ENCODE measurements around the gene ERICH2. TPM values are rescaled to one million over a fixed set of nuclear protein-coding genes. Genes with fewer than 3 reads are reported as not detected.

ERICH2 gene
- total and polyA plus RNA-seq, 2 experiments from 2014 or later: 3.5 TPM; not detected in 1

DNA sequence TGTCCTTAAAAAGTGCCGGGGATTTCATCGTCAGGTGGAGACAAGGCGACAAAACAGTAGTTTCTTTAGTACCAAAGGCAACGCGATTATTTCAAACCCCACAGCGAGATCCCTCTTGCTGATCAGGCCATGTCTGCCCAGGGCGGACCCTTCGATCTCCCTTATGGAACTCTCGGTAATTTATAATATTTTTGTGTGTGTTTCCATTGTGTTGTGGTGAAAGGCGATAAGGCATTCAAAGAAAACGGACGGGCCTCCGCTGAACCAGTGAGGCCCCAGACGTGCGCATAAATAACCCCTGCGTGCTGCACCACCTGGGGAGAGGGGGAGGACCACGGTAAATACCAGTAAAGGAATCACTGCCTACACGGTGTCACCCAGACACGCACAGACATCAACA is 45.1 kb downstream of the ERICH2 start:
- peak; percentile 0; the same call in 2 of the 3 replicates for ATAC-seq
- H3K4me3 ChIP-seq: peak overlapping the region; percentile 63

More for the DNA sequence above, 45.1 kb downstream of the ERICH2 start:
- no peak overlapping the region for H3K27ac Mint-ChIP-seq
- no peaks in the 10 kb centered on the region for H3K79me2 ChIP-seq (replicated peaks; ENCODE audit: insufficient read depth)
- peak overlapping the region; percentile 77 for H3K4me3 Mint-ChIP-seq
- no peak overlapping the region for H3K27ac ChIP-seq (ENCODE audit: low read depth)
- peaks cover 47% of the 10 kb centered on the region for H3K4me1 ChIP-seq (ENCODE audit: insufficient read depth)
- peaks cover 10% of the 10 kb centered on the region; the same call in 1 of the 2 replicates for H4K20me1 ChIP-seq (replicated peaks; ENCODE audit: insufficient read depth)
- H2AFZ ChIP-seq: peak overlapping the region; percentile 93
- peaks cover 79% of the 10 kb centered on the region for H3K27me3 Mint-ChIP-seq (ENCODE audit: insufficient read depth, low read depth, poor library complexity)
- no peaks in the 10 kb centered on the region; the same call in 2 of the 3 replicates for H3K36me3 Mint-ChIP-seq (ENCODE audit: low read depth)
- peaks cover 76% of the 10 kb centered on the region for H3K27me3 ChIP-seq (ENCODE audit: insufficient read depth)
- H3F3A ChIP-seq (replicated peaks; ENCODE audit: low read depth): peaks cover 7% of the 10 kb centered on the region
- no peaks in the 10 kb centered on the region for H3K9me2 ChIP-seq (ENCODE audit: insufficient read depth)
- DNase-seq (ENCODE audit: low spot score): no peak
- TF ChIP-seq, protein P1, sequence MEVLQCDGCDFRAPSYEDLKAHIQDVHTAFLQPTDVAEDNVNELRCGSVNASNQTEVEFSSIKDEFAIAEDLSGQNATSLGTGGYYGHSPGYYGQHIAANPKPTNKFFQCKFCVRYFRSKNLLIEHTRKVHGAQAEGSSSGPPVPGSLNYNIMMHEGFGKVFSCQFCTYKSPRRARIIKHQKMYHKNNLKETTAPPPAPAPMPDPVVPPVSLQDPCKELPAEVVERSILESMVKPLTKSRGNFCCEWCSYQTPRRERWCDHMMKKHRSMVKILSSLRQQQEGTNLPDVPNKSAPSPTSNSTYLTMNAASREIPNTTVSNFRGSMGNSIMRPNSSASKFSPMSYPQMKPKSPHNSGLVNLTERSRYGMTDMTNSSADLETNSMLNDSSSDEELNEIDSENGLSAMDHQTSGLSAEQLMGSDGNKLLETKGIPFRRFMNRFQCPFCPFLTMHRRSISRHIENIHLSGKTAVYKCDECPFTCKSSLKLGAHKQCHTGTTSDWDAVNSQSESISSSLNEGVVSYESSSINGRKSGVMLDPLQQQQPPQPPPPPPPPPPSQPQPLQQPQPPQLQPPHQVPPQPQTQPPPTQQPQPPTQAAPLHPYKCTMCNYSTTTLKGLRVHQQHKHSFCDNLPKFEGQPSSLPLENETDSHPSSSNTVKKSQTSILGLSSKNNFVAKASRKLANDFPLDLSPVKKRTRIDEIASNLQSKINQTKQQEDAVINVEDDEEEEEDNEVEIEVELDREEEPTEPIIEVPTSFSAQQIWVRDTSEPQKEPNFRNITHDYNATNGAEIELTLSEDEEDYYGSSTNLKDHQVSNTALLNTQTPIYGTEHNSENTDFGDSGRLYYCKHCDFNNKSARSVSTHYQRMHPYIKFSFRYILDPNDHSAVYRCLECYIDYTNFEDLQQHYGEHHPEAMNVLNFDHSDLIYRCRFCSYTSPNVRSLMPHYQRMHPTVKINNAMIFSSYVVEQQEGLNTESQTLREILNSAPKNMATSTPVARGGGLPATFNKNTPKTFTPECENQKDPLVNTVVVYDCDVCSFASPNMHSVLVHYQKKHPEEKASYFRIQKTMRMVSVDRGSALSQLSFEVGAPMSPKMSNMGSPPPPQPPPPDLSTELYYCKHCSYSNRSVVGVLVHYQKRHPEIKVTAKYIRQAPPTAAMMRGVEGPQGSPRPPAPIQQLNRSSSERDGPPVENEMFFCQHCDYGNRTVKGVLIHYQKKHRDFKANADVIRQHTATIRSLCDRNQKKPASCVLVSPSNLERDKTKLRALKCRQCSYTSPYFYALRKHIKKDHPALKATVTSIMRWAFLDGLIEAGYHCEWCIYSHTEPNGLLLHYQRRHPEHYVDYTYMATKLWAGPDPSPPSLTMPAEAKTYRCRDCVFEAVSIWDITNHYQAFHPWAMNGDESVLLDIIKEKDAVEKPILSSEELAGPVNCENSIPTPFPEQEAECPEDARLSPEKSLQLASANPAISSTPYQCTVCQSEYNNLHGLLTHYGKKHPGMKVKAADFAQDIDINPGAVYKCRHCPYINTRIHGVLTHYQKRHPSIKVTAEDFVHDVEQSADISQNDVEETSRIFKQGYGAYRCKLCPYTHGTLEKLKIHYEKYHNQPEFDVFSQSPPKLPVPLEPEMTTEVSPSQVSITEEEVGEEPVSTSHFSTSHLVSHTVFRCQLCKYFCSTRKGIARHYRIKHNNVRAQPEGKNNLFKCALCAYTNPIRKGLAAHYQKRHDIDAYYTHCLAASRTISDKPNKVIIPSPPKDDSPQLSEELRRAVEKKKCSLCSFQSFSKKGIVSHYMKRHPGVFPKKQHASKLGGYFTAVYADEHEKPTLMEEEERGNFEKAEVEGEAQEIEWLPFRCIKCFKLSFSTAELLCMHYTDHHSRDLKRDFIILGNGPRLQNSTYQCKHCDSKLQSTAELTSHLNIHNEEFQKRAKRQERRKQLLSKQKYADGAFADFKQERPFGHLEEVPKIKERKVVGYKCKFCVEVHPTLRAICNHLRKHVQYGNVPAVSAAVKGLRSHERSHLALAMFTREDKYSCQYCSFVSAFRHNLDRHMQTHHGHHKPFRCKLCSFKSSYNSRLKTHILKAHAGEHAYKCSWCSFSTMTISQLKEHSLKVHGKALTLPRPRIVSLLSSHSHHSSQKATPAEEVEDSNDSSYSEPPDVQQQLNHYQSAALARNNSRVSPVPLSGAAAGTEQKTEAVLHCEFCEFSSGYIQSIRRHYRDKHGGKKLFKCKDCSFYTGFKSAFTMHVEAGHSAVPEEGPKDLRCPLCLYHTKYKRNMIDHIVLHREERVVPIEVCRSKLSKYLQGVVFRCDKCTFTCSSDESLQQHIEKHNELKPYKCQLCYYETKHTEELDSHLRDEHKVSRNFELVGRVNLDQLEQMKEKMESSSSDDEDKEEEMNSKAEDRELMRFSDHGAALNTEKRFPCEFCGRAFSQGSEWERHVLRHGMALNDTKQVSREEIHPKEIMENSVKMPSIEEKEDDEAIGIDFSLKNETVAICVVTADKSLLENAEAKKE (CRISPR knock-in tag; IDR thresholded peaks at IDR 0.05): no peak
- peak; percentile 70 for TF ChIP-seq EZH2 (IDR thresholded peaks at IDR 0.05; ENCODE audit: low read depth, unreplicated experiment)
- H3K36me3 ChIP-seq (ENCODE audit: insufficient read depth): no peaks in the 10 kb centered on the region
- H3K4me1 Mint-ChIP-seq: peaks cover 52% of the 10 kb centered on the region
- H3K9me3 Mint-ChIP-seq: peaks cover 3% of the 10 kb centered on the region; the same call in 1 of the 3 replicates
- peak overlapping the region; percentile 97 for H3K4me2 ChIP-seq
